ENCODE results near the gene C1orf105. TPM values are rescaled to one million over a fixed set of nuclear protein-coding genes. Genes with fewer than 3 reads are reported as not detected.

C1orf105 gene
- total and polyA plus RNA-seq, 2 experiments from 2014 or later = not detected

DNA sequence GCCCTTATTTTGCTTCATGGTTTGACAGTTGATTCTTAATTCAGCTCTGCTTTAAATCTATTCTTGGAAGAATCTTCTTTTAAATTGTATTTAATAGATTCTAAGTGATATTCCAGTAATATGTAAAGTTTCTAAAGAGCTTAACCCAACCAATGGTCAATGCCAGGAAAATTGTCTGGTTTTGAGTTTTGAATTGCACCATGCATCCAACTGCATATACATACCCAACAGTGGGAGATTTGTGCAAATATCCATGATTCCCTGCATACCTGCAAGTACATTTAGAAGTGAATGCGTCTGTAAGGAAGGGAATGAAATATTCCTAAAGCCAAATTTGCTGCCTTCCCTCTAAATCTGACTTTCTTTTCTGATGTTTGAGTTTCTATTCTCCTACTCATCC, 35.8 kb upstream of the C1orf105 start:
- Histone ChIP-seq H2AFZ (no peak overlapping the region), H3K27ac (ENCODE audit: low read depth) (no peak overlapping the region), H3F3A (replicated peaks; ENCODE audit: low read depth) (no peaks in the 10 kb centered on the region), H3K4me3 (no peak overlapping the region), H3K79me2 (replicated peaks; ENCODE audit: insufficient read depth) (no peaks in the 10 kb centered on the region), H3K27me3 (ENCODE audit: insufficient read depth) (no peaks in the 10 kb centered on the region), H3K36me3 (ENCODE audit: insufficient read depth) (no peaks in the 10 kb centered on the region), H4K20me1 (replicated peaks; ENCODE audit: insufficient read depth) (no peaks in the 10 kb centered on the region), H3K4me1 (ENCODE audit: insufficient read depth) (peaks cover 38% of the 10 kb centered on the region), H3K9me2 (ENCODE audit: insufficient read depth) (no peaks in the 10 kb centered on the region), H3K4me2 (no peak overlapping the region)
- Mint-ChIP-seq H3K4me1 (peaks cover 45% of the 10 kb centered on the region), H3K36me3 (ENCODE audit: low read depth) (no peaks in the 10 kb centered on the region), H3K9me3 (no peaks in the 10 kb centered on the region), H3K27ac (no peak overlapping the region), H3K27me3 (ENCODE audit: insufficient read depth, low read depth, poor library complexity) (peaks cover 1% of the 10 kb centered on the region), H3K4me3 (no peak overlapping the region)
- TF ChIP-seq ZNF114 (CRISPR knock-in tag; IDR thresholded peaks at IDR 0.05) (no peak), ZNF331 (CRISPR knock-in tag; IDR thresholded peaks at IDR 0.05; ENCODE audit: low read depth) (no peak), STAT1 (IDR thresholded peaks at IDR 0.05; ENCODE audit: unreplicated experiment) (no peak), JUNB (IDR thresholded peaks at IDR 0.05; ENCODE audit: unreplicated experiment) (no peak), POLR2AphosphoS5 (IDR thresholded peaks at IDR 0.05; ENCODE audit: low read depth) (no peak), NANOG (IDR thresholded peaks at IDR 0.05; ENCODE audit: borderline replicate concordance) (no peak), CREB1 (CRISPR knock-in tag; IDR thresholded peaks at IDR 0.05; ENCODE audit: low read depth) (no peak), EZH2 (IDR thresholded peaks at IDR 0.05; ENCODE audit: low read depth, unreplicated experiment) (no peak), EZH2phosphoT487 (IDR thresholded peaks at IDR 0.05; ENCODE audit: unreplicated experiment) (no peak)
- TF ChIP-seq, protein P1, sequence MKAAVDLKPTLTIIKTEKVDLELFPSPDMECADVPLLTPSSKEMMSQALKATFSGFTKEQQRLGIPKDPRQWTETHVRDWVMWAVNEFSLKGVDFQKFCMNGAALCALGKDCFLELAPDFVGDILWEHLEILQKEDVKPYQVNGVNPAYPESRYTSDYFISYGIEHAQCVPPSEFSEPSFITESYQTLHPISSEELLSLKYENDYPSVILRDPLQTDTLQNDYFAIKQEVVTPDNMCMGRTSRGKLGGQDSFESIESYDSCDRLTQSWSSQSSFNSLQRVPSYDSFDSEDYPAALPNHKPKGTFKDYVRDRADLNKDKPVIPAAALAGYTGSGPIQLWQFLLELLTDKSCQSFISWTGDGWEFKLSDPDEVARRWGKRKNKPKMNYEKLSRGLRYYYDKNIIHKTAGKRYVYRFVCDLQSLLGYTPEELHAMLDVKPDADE (IDR thresholded peaks at IDR 0.05) = no peak
- TF ChIP-seq, protein P2, sequence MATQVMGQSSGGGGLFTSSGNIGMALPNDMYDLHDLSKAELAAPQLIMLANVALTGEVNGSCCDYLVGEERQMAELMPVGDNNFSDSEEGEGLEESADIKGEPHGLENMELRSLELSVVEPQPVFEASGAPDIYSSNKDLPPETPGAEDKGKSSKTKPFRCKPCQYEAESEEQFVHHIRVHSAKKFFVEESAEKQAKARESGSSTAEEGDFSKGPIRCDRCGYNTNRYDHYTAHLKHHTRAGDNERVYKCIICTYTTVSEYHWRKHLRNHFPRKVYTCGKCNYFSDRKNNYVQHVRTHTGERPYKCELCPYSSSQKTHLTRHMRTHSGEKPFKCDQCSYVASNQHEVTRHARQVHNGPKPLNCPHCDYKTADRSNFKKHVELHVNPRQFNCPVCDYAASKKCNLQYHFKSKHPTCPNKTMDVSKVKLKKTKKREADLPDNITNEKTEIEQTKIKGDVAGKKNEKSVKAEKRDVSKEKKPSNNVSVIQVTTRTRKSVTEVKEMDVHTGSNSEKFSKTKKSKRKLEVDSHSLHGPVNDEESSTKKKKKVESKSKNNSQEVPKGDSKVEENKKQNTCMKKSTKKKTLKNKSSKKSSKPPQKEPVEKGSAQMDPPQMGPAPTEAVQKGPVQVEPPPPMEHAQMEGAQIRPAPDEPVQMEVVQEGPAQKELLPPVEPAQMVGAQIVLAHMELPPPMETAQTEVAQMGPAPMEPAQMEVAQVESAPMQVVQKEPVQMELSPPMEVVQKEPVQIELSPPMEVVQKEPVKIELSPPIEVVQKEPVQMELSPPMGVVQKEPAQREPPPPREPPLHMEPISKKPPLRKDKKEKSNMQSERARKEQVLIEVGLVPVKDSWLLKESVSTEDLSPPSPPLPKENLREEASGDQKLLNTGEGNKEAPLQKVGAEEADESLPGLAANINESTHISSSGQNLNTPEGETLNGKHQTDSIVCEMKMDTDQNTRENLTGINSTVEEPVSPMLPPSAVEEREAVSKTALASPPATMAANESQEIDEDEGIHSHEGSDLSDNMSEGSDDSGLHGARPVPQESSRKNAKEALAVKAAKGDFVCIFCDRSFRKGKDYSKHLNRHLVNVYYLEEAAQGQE (IDR thresholded peaks at IDR 0.05; ENCODE audit: unreplicated experiment) = no peak
- TF ChIP-seq, protein P3, sequence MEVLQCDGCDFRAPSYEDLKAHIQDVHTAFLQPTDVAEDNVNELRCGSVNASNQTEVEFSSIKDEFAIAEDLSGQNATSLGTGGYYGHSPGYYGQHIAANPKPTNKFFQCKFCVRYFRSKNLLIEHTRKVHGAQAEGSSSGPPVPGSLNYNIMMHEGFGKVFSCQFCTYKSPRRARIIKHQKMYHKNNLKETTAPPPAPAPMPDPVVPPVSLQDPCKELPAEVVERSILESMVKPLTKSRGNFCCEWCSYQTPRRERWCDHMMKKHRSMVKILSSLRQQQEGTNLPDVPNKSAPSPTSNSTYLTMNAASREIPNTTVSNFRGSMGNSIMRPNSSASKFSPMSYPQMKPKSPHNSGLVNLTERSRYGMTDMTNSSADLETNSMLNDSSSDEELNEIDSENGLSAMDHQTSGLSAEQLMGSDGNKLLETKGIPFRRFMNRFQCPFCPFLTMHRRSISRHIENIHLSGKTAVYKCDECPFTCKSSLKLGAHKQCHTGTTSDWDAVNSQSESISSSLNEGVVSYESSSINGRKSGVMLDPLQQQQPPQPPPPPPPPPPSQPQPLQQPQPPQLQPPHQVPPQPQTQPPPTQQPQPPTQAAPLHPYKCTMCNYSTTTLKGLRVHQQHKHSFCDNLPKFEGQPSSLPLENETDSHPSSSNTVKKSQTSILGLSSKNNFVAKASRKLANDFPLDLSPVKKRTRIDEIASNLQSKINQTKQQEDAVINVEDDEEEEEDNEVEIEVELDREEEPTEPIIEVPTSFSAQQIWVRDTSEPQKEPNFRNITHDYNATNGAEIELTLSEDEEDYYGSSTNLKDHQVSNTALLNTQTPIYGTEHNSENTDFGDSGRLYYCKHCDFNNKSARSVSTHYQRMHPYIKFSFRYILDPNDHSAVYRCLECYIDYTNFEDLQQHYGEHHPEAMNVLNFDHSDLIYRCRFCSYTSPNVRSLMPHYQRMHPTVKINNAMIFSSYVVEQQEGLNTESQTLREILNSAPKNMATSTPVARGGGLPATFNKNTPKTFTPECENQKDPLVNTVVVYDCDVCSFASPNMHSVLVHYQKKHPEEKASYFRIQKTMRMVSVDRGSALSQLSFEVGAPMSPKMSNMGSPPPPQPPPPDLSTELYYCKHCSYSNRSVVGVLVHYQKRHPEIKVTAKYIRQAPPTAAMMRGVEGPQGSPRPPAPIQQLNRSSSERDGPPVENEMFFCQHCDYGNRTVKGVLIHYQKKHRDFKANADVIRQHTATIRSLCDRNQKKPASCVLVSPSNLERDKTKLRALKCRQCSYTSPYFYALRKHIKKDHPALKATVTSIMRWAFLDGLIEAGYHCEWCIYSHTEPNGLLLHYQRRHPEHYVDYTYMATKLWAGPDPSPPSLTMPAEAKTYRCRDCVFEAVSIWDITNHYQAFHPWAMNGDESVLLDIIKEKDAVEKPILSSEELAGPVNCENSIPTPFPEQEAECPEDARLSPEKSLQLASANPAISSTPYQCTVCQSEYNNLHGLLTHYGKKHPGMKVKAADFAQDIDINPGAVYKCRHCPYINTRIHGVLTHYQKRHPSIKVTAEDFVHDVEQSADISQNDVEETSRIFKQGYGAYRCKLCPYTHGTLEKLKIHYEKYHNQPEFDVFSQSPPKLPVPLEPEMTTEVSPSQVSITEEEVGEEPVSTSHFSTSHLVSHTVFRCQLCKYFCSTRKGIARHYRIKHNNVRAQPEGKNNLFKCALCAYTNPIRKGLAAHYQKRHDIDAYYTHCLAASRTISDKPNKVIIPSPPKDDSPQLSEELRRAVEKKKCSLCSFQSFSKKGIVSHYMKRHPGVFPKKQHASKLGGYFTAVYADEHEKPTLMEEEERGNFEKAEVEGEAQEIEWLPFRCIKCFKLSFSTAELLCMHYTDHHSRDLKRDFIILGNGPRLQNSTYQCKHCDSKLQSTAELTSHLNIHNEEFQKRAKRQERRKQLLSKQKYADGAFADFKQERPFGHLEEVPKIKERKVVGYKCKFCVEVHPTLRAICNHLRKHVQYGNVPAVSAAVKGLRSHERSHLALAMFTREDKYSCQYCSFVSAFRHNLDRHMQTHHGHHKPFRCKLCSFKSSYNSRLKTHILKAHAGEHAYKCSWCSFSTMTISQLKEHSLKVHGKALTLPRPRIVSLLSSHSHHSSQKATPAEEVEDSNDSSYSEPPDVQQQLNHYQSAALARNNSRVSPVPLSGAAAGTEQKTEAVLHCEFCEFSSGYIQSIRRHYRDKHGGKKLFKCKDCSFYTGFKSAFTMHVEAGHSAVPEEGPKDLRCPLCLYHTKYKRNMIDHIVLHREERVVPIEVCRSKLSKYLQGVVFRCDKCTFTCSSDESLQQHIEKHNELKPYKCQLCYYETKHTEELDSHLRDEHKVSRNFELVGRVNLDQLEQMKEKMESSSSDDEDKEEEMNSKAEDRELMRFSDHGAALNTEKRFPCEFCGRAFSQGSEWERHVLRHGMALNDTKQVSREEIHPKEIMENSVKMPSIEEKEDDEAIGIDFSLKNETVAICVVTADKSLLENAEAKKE (CRISPR knock-in tag; IDR thresholded peaks at IDR 0.05) = no peak
- TF ChIP-seq, protein P4, sequence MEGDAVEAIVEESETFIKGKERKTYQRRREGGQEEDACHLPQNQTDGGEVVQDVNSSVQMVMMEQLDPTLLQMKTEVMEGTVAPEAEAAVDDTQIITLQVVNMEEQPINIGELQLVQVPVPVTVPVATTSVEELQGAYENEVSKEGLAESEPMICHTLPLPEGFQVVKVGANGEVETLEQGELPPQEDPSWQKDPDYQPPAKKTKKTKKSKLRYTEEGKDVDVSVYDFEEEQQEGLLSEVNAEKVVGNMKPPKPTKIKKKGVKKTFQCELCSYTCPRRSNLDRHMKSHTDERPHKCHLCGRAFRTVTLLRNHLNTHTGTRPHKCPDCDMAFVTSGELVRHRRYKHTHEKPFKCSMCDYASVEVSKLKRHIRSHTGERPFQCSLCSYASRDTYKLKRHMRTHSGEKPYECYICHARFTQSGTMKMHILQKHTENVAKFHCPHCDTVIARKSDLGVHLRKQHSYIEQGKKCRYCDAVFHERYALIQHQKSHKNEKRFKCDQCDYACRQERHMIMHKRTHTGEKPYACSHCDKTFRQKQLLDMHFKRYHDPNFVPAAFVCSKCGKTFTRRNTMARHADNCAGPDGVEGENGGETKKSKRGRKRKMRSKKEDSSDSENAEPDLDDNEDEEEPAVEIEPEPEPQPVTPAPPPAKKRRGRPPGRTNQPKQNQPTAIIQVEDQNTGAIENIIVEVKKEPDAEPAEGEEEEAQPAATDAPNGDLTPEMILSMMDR (conservative IDR thresholded peaks at IDR 0.05; ENCODE audit: low read depth in 2 of 2) = no peak
- DNase-seq (ENCODE audit: low spot score) = no peak
- ATAC-seq = no peak
